GM23248 (cell line): ENCODE results near the gene NUMA1.

ENCODE experiments used
- EZH2 ChIP-seq: fragments of 200-600 bp; sonication (generic); IDR thresholded peaks from 2 replicates; pipeline ENCODE4 v1.6.1; 2018; ENCODE audit warnings: antibody characterized with exemption, mild to moderate bottlenecking; ENCODE audit not compliant: insufficient read depth, poor library complexity, severe bottlenecking
- EZH2phosphoT487 ChIP-seq: fragments of 200-600 bp; sonication (generic); IDR thresholded peaks from 2 replicates; pipeline ENCODE4 v1.6.1; 2018; ENCODE audit warnings: antibody characterized with exemption, moderate library complexity, mild to moderate bottlenecking, low read depth; ENCODE audit not compliant: insufficient read depth

DNA sequence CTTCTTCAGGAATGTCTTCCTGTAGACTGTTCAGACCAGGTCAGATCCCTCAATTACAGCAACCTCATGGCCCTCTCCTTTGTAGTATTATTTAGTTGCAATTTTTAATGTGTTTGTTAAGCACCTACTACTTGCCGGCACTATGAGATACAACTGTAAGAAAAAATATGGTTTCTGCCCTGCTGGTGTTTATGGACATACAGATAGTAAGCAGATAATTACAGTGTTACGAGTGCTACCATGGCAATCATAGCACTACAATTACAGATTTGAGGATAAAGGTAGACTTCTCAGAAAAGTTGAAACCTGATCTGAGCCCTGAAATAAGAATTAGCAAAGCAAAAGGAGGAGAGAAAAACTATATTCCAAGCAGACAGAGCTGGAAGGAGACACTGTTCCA lies 3.1 kb upstream of the NUMA1 start:
- TF ChIP-seq EZH2 (no peak), EZH2phosphoT487 (no peak)
